GM18868 (cell line): ENCODE measurements around the gene FBXW5.

Source experiments
- ATAC-seq: cut with Tn5 transposase; IDR thresholded peaks from one replicate; pipeline ENCODE4 v1.9.1; 2021; ENCODE audit warnings: mild to moderate bottlenecking, moderate library complexity; ENCODE audit not compliant: unreplicated experiment

The FBXW5 gene

DNA sequence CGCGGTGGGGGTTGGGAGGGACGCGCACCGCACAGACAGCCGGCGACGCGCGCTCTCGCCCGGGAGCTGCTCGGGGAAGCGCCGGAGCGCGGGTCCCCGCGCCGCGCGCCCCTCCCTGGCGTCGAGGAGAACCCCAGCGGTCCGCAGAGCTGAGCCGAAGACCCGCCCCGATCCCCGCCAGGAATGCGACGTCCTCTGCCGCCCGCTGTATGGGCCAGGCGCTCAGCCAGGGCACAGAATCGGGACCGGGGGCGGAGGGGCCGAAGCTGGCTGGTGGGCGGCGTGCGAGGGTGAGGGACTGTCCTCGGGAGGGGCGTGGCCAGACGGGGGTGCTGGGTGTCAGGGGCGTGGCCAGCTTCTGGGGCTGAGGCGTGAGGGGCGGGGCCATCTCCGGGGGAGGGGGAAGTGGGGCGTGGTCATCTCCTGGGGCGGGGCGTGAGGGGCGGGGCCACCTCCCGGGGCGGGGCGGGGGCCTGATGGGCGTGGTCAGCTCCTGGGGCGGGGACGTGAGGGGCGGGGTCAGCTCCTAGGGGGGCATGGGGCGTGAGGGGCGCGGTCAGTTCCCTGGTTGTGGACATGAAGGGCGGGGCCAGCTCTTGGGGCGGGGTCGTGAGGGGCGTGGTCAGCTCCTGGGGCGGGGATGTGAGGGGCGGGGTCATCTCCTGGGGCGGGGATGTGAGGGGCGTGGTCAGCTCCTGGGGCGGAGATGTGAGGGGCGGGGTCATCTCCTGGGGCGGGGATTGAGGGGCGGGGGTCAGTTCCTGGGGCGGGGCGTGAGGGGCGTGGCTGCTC is 33.7 kb upstream of the FBXW5 start:
- ATAC-seq = no peak

DNA sequence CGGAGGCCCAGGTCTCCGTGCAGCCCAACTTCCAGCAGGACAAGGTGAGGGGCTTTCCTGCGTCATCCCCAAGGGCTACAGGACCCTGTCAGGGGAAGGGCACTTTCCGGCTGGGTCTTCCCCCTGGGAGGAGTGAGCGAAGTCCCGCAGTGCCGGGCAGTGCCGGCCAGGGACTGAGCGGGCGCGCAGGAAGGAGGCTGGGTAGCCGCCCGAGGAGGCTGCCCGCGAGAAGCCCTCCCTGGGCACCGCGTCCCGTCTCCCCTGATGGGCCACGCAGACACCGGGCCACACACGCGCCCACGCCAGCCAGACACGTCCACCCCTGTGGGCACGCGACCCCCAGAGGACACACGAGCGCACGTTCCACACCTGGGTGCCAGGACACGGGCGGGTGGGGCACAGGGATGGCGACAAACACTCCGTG is 33.1 kb upstream of the FBXW5 start:
- ATAC-seq = no peak

DNA sequence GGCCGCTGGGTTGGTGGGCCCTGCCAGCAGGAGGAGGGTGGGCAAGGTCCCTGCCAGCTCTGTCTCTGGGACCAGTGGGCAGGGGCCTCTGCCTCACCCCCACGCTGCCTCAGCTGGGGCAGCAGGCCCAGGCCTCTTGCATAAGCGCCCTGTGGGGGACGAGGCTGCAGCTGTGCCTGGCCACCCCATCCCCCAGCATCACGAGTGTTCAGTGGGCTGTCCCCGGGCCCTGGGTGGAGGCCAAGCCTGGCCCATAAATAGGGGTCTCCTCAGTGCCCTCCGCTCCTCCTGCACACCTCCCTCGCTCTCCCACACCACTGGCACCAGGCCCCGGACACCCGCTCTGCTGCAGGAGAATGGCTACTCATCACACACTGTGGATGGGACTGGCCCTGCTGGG is 32.7 kb upstream of the FBXW5 start, which contains the start of gene PTGDS:
TSS of gene PTGDS (plus strand) at position 282 of the 400 bp plus-strand sequence. CDS start at position 357, 75 bp downstream.
- ATAC-seq = no peak

DNA sequence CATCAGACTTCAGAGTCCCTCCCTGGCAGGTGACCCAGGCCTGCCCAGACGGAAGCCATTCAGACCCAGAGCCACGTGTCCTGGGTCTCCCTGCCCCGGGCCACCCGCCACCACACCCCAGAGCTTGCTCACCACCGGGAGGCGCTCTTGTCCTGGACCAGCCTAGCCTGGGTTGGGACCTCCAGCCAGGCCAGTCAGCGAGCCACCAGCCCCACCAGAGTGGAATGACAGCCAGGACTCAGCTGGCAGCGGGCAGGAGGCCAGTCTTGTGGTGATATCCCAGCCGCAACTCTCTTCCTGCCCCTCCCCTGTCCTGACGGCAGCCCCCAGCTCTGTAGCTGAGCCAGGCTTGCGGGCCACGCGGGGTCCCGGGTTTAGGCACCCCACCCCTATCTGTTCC is 31.1 kb upstream of the FBXW5 start:
- ATAC-seq = no peak

DNA sequence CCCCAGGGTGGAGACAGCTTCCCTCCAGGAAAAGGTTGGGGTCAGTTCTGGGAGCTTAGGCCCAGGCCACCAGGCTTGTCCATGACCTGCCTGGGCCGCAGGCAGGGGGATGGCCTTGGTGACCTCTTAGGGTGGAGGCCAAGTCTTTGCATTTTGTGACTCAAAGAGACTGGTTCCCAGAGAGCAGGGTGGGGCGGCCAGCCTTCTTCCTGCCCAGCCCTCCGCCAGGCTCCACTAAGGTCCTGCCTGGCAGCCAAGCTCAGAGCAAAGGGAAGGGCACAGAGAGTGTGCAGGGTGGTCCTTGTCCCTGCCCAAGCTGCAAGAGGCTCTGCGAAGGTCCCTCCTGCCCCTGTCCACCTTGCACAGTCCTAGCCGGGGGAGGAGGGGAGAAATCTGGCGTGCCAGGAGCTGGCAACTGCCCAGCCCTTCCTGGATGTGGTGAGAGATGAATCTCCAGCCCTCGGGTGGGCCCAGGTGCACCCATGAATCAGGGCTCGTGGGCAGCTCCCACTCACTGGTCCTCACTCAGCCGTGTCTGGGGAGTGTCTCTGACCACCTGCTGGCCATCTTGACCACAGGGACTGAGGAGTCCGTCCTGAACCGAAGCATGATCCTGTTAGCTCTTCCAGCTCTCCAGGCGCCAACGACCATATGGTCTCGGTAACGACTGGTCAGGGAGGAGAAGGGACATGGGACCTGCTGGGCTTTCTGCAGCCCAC is 30.4 kb upstream of the FBXW5 start:
- ATAC-seq = no peak

DNA sequence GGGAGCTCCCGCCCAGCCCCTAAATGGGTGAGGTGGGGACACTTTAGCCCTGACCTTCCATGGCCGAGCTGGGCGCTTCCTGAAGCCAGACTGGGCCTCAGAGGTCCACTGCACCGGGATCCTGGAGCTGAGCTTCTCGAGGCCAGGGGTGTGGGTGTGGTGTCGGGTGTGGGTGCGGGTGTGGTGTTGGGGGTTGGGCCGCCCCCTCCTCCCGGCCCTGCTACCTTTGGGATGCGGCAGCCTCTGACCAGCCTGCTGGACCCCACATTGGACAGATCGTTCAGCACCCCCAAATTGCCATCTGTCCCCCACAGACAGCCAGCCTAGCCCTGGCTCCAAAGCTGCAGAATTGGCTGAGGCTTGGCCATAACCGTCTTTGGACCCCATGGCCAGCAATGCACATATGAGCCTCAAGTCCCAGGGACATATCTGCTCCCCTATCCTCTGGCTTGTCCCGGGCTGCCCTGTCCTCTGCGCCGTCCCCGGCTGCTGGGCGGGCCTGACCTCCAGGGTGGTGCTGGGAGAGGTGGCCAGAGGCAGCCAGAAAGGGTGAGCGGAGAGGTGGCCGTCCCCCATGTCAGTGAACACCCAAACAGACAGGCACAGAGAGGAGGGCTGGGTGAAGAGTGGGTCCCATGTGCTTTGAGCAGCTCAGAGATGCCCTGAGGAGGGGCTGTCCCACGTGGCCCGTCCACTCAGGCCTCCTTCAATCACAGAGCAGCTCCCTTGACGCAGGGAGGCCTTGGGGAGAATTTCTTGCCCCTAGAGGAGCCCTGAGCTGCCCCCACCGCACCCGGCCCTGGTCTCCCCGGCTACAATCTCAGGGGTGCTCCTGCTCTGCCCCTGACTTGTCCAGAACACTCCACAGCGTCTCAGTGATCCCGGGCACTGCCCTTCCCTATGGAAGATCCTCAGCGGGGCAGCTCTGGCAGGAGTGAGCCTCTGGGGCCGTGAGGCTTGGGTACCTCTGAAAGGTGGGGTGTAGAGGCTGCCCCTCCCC is 29.4 kb upstream of the FBXW5 start:
- no peak for ATAC-seq

DNA sequence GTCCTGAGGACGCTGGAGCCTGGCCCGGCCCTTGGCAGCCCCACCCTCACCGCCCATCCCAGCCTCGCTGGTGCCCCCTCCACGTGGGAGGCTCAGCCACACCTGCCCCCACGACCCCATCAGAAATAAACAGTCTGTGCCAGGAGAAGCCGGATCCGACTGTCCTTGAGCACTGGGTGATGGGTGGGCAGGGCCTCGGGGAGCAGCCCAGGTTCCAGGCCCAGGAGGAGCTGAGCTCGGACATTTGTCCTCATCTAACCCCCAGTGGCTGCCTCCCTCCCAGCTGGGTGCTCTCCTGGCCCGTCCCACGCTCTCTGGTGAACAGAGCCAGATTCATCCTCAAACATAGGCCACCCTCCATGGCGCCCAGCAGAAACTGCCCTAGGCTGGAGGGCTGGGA is 28.2 kb upstream of the FBXW5 start:
- ATAC-seq = no peak

DNA sequence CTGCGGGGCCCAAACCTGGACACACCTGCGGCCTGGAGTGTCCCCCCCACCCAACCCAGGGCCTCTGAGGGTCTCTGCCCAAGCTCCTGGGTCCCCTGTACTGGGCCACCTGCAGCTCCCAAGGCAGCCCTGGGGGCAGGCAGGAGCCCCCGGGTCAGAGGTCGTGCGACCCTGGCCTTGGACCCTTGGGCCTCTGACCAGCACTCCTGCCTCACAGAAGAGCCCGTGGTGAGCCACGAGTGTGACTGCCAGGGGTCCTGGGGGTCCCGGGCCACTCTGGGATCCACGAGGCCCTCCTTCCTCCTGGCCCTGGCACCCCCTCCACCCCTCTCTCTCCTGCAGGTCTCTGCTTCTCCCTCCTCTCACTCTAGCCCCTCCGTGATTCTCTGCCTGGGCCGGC is 27.8 kb upstream of the FBXW5 start:
- ATAC-seq = no peak

DNA sequence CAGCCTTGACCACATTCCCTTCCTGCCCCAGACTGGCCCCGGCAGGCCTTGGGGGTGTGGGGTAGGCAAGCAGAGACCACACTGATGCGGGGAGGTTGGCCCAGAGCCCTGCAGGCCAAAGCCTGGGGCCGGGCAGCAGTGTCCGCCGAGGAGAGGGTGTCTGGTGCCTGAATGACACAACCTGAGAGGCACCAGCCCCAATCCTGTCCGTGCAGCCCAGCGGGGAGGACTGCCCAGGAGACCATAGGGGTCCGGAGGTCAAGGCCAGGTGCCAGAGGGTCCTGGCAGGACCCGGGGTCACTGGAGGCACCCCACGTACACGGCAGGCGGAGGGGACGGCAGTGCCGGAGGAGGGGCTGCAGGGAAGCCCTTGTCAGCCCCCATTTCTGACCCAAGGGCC is 27.2 kb upstream of the FBXW5 start:
- no peak for ATAC-seq

DNA sequence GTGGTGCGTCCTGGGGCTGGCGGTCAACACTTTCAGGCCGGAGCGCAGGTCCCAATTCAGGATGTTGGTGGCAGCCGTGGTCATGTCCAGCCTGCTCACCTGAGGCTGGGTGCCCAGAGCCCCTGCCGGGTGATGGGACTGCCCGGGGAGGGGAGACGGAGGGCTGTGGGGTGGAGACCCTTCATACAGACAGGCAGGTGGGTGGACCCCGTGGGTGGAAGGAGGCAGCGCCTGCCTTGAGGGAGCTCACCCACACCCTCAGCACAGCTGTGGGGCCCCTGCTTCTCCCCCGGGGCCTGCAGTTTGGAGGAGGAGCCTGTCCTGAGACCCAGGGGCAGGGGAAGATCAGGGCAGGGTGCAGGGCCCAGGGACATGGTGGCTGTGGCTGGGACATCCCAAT is 25.8 kb upstream of the FBXW5 start:
- ATAC-seq = no peak

DNA sequence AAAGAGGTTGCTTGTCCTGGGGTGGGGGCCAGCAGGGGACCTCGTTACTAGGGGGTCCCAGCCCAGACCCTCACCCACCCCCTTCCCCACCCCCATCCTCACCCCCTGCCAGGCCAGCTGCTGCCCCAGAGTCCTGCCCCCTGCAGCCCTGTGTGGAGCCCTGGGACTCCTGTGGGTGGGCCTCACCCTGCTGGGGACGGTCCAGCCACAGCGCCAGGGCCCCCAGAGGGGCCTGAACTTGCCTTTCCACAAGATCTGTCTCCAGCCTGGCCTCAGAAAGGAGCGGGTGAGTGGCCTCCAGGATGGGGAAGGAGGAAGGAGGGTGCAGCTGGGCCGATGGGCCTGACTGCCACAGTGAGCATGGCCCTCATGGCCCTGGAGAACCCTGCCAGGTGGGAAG is 25.2 kb upstream of the FBXW5 start:
- no peak for ATAC-seq

DNA sequence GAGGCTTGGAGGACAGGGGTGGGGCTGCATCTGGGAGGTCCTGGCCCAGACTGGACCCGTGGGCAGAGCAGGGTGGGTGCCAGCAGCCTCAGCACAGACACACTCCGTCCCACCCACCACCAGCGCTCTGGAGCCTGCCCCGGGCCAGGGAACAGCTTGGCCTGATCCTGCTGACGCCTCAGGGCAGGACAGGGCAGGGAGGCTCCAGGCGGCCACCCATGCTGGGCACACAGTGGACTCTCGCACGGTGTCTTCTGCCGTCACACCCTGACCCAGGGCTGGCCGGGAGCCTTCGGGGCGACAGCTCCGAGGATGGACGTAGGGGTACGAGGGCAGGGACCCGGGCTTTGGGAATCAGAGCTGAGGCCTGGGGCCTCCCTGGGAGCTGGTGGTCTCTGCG is 24.6 kb upstream of the FBXW5 start:
- no peak for ATAC-seq

DNA sequence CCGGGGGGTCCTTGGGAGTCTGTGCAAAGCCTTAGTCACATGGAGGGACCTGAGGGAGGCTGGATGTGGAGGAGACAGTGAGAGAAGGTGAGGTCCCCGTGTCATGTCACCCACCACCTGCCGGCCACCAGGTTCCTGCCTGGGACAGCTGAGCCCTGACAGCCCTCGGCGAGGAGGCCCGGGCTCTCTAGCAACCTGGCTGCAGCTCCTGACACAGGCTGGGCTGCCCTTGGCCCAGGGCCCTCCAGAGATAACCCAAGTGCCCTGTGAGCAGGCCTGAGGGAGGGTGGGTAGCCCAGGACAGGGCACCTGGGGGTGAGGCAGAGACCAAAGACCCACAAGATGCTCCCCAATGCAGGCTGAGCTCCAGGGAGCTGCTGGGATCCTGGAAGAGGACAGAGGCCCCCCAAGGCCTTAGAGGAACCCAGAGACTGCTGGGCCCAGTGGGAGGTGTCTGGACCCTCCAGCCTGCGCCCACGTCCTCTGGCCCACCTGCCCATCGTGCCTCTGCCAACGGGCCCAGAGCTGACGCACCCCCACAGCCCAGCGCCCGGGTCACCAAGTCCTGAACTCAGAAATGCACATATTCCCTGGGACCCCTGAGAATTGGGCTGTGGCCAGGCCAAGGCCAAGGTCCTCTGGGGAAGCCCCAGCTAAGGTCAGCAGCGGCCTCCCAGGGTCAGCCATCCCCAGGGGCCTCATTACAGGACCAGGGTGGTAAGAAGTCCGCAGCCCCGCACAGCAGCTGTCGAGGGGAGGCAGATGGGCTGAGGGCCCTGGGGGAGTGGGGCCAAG is 24.0 kb upstream of the FBXW5 start:
- ATAC-seq = no peak

DNA sequence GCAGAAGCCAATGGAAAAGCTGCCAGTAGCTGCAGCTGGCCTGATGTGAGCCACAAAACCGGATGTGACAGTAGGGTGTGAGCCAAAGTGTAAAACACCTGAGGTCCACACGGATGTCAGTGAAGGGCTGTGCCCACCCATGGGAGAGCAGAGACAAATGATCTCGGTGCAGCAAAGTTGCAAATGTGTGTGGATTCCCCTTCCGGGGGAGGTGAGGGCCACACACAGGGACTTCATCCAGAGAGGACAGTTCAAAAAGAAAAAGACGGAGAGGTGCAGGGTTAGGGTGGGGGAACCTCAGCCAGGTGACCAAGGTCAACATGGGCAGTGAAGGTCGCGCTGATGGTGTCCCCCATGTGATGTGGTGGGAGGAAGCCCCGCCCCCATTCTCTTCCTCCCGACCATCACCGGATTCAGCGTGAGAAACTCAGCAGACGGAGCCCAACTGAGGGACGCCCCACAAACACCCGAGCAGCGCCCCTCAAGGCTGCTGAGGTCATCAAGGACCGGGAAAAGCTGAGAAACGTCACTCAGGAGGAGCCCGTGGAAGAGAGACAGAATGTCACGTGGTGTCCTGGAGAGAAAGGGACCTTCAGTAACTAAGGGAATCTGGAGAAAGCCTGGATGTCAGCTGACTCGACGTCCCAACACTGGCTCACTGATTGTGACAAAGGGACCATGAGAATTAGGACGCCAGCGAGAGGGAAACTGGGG is 21.4 kb upstream of the FBXW5 start:
- ATAC-seq = no peak

DNA sequence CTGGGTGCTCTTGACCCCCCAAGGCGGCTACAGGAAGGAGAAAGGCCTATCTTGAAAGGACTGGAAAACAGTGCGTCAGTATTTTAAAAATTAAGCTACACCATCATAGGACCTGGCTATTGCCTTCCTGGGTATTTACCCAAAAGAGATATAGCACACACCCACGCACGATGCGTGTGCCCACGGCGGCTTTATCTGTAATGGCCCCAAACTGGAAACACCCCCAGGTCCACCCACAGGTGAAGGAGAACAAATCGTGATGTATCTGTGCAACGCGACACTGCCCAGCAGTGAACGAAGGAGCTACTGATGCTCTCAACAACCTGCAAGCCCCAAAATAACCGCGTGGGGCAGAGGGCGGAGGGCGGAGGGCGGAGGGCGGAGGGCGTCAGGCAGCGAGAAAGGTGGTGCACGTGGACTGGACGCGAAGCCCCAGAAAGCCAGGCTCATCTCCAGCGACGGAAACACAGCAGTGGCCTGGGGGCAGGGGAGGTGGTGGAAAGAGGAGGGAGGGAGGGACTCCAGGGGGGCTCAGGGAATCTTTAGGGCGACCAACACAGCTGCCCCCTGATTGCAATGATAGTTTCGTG is 20.4 kb upstream of the FBXW5 start:
- ATAC-seq = no peak

DNA sequence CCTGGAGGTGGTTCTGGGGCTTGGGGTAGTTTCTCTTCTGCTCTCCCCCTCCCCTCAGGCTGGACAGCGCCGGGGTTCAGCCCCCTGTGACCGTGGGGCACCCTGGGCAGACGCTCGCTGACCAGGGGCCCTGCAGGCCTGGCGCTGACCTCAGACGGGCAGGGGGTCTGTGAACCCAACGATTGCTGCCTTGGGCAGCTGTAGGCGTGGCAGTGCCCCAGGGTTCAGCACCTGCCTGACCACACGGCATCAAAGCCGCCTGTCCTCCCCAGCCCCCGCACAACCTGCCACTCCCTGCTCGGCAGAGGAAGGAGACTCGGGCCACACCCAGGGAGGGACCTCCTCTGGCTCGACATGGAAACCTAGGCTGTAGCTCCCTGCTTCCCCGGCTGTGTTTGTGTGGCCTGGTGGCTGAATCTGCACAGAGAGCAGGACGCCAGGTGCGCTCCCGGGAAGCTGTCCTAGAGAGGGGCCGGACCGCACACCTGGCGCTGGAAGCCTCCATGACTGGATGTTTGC is 19.7 kb upstream of the FBXW5 start:
- ATAC-seq = no peak

DNA sequence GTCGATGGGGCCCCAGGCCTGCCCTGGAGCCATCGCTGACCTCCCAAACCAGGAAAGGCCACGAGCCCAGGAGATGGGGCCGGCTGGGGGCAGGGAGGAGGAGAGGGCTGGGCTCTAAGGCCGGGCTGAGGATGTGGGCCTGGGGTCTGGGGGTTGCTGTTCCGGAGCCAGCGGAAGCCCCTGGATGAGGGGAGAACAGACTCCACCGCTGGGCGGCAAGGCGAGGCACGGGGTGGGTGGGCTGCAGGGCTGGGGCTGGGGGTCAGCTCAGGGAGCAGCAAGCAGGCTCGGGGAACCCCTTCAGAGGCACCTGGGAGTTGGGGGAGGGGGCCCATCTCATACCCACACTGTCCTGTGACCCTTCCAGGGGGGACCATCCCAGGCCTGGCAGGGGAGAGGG is 19.2 kb upstream of the FBXW5 start:
- ATAC-seq = no peak

DNA sequence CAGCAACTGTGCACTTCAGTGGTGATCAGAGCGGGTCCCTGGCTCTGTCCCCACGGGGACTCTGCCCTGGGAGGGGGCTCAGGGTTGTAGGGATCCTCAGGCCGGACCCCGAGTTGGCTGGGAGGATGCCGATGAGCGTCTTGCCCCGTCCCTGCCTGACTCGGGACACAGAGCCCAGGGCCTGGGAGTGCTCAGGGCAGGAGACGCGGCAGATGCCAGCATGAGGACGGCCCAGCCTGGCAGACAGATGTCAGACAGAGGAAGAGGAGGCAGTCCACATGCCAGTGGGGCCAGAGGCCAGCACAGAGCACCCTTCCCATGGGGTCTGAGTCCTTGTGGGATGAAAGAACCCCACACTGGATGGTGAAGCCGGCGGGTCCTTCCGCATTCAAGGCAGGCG is 18.8 kb upstream of the FBXW5 start:
- no peak for ATAC-seq

DNA sequence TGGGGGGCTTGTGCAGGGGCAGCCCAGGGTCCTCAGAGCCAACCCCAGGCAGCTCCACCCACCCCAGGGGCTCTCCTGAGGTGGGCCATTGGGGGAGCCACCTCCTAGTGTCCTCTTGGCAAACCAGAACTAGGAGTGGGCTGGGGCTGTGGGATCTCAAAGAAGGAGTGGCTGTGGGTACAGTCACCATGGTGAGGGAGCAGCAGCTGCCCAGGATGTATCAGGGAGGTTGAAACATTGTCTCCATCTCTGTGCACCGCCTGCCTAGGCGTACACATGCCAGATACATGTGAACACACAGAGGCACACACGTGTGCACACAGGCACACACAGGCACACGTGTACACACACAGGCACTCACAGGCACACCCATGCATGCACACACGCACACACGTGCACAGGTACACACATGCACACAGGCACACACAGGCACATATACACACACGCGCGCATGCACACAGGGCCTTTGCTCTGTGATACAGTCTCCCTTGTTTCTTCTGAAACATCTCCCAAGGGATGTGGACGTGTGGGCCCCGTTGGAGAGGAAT is 18.2 kb upstream of the FBXW5 start:
- ATAC-seq = no peak
